Brain microvascular endothelial cell (primary cell): Measurements from ENCODE around the gene EIF4H.

Source experiments
- DNase-seq: peaks from one replicate; pipeline ENCODE4 v3.0.0-alpha.2; 2020
- H3K27ac ChIP-seq: fragments of 250-450 bp; sonication (Bioruptor Pico); 2 replicates; pipeline ENCODE4 v1.5.1; 2020; ENCODE audit warnings: mild to moderate bottlenecking, moderate library complexity
- H3K27me3 ChIP-seq: fragments of 250-450 bp; sonication (Bioruptor Pico); replicated peaks from 2 replicates; pipeline ENCODE4 v1.5.1; 2020; ENCODE audit warnings: mild to moderate bottlenecking
- H3K36me3 ChIP-seq: fragments of 250-450 bp; sonication (Bioruptor Pico); replicated peaks from 2 replicates; pipeline ENCODE4 v1.5.1; 2020; ENCODE audit warnings: mild to moderate bottlenecking
- H3K4me3 ChIP-seq: 2 replicates; pipeline ENCODE4 v1.5.1; 2011; ENCODE audit warnings: low read depth, mild to moderate bottlenecking, control low read depth, low read length, moderate library complexity
- in situ Hi-C: cut with HindIII; loops from 2 replicates; pipeline ENCODE4 v1.10.0; 2017; ENCODE audit warnings: low sequenced_read_pairs, low pct_ligation_motif_present
- TF ChIP-seq, protein P1 (sequence below): IDR thresholded peaks from 2 replicates; pipeline ENCODE4 v1.5.1; 2011; ENCODE audit warnings: low read depth, mild to moderate bottlenecking, moderate library complexity, low read length, control low read depth, inconsistent platforms; ENCODE audit errors: missing control alignments

The EIF4H gene

DNA sequence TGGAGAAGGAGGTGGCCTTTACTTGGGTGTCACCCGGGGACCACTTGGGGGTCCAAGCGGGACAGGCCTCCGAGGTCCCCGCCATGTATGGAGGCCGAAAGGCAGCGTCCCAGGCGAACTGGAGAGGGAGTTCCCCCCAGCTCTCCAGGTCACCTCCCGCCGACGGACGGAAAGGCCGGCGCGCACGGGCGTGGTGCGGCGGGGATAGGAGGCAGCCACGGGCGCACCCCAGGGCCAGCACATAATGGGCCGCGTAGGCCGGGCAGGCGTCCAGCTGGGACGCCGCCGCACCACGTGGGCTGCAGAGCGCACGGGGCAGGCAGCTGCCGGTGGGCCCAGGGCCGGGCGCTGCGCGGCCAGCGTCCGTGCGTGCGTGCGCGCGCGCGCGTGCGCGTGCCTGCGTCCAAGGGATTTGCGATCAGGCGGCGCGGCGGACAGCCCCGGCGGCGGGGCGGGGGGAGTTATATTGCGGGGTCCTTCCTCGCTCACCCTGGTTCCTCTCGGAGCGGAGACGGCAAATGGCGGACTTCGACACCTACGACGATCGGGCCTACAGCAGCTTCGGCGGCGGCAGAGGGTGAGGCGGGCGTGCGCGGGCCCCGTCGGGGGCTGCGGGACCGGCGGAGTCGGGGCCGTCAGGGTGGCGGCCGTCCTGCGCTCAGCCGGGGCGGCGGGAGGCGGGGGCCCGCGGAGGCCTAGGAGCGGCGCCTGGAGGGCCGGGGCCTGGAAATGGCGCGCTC lies at the start of gene EIF4H:
EIF4H (plus strand) TSS at position 491 of the 740 bp plus-strand sequence; CDS start at position 519, 28 bp downstream.
- Histone ChIP-seq H3K36me3 (peaks cover 11% of the 10 kb centered on the region), H3K27me3 (no peaks in the 10 kb centered on the region), H3K4me3 (peak within 1 kb of the TSS; percentile 83), H3K27ac (peak within 1 kb of the TSS; percentile 78)
- TF ChIP-seq, protein P1, sequence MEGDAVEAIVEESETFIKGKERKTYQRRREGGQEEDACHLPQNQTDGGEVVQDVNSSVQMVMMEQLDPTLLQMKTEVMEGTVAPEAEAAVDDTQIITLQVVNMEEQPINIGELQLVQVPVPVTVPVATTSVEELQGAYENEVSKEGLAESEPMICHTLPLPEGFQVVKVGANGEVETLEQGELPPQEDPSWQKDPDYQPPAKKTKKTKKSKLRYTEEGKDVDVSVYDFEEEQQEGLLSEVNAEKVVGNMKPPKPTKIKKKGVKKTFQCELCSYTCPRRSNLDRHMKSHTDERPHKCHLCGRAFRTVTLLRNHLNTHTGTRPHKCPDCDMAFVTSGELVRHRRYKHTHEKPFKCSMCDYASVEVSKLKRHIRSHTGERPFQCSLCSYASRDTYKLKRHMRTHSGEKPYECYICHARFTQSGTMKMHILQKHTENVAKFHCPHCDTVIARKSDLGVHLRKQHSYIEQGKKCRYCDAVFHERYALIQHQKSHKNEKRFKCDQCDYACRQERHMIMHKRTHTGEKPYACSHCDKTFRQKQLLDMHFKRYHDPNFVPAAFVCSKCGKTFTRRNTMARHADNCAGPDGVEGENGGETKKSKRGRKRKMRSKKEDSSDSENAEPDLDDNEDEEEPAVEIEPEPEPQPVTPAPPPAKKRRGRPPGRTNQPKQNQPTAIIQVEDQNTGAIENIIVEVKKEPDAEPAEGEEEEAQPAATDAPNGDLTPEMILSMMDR, result no peak
- peak; percentile 91 for DNase-seq
- in situ Hi-C loops, result no loop called here

DNA sequence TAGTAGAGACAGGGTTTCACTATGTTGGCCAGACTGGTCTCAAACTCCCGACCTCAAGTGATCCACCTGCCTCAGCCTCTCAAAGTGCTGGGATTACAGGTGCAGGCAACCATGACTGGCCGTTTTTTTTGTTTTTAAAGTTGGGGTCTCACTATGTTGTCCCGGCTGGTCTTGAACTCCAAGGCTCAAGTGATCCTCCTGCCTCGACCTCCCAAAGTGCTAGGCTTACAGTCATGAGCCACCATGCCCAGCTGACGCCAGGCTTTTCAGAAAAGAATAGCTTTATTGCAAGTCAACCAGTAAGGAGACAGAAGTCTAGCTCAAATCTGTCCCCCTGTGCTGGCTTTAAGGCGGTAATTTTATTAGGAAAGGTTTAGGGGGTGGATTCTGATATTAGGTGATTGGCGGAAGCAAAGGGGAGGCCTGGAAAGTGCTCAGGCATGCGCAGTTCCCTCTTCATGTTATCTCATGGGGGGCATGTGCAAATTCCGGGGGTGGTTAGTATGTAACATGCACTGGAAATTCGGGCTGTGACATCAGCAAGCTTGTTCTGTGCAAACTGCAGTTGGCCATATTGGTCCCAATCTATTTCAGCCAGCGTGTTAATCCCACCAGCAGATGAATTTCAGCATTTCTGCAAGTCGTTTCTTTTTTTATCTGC lies 47.8 kb upstream of the EIF4H start:
- Histone ChIP-seq H3K27ac (no peak overlapping the region), H3K27me3 (no peaks in the 10 kb centered on the region), H3K36me3 (peaks cover 7% of the 10 kb centered on the region), H3K4me3 (no peak overlapping the region)
- DNase-seq, result no peak
- TF ChIP-seq, protein P1, result no peak
- in situ Hi-C loops, result no loop called here

DNA sequence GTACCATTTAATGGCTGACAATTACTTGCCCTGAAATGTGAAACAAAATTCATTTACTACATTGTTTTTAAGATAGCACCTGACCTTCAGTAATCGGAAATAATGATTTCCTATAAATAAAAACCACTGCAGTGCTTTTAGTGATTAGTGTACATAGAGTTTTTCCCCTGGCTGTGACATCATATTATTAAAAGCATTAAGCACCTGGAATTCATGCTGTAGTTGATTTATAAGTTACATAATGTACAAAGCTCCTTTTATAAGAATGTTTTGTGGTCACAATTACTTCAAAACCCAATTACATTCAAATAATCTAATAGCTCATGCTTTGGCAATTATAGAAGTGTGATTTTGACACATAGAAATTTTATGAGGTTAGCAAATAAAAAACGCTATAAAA lies 44.3 kb upstream of the EIF4H start:
- Histone ChIP-seq H3K36me3 (no peaks in the 10 kb centered on the region), H3K27me3 (no peaks in the 10 kb centered on the region), H3K27ac (no peak overlapping the region), H3K4me3 (no peak overlapping the region)
- TF ChIP-seq, protein P1, result no peak
- in situ Hi-C loops, result no loop called here
- DNase-seq, result no peak

DNA sequence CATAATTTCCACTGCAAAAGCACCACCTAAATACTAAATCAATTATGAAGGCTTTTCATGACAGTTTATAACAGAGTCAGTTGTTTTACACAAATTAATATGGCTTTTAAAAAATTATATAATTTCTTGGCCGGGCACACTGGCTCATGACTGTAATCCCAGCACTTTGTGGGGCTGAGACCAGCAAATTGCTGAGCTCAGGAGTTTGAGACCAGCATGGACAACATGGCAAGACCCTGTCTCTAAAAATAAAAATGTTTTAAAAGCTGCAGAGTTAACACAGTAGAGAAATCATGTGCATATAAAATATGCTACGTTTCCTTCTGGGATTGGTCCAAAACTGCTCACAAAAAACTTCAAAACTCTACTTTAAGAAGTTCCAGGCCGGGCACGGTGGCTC lies 43.6 kb upstream of the EIF4H start:
- DNase-seq, result no peak
- in situ Hi-C loops, result no loop called here
- no peak overlapping the region for H3K4me3 ChIP-seq
- TF ChIP-seq, protein P1, result no peak
- H3K27ac ChIP-seq, result no peak overlapping the region
- no peaks in the 10 kb centered on the region for H3K27me3 ChIP-seq
- H3K36me3 ChIP-seq, result no peaks in the 10 kb centered on the region

DNA sequence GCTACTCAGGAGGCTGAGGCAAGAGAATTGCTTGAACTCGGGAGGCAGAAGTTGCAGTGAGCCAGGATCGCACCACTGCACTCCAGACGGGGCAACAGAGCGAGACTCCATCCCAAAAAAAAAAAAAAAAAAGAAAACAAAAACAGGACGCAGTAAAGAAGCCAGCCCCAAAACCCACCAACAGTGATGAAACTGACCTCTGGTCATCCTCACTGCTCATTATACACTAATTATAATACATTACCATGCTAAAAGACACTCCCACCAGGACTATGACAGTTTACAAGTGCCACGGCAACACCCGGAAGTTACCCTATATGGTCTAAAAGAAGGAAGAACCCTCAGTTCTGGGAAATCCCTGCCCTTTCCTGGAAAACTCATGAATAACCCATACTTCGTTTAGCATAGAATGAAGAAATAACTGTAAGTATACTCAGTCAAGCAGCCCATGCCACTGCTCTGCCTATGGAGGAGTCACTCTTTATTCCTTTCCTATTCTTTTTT lies 40.0 kb upstream of the EIF4H start:
- TF ChIP-seq, protein P1, result no peak
- no peak for DNase-seq
- Histone ChIP-seq H3K27ac (no peak overlapping the region), H3K4me3 (no peak overlapping the region), H3K27me3 (no peaks in the 10 kb centered on the region), H3K36me3 (no peaks in the 10 kb centered on the region)
- in situ Hi-C loops, result no loop called here
